ENCODE measurements around the gene EBF3.

EBF3 gene

DNA sequence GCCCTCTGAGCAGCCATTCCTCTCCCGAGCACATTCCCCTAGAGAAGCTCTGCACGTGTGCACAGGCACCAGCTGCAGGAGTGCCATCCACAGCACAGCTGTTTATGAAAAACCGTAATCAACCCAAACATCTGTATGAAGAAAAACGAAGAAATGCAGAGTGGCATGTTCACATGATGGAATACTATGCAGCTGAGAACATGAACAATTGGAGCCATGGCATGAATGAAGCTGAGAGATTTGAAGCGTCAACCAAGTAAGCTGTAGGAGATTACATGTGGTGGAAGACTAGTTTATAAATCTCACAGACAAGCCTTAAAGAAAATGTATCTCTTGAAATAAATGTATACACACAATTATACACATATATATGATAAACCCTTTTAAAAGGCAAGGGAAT, 176.5 kb downstream of the EBF3 start:
- no peak for DNase-seq

DNA sequence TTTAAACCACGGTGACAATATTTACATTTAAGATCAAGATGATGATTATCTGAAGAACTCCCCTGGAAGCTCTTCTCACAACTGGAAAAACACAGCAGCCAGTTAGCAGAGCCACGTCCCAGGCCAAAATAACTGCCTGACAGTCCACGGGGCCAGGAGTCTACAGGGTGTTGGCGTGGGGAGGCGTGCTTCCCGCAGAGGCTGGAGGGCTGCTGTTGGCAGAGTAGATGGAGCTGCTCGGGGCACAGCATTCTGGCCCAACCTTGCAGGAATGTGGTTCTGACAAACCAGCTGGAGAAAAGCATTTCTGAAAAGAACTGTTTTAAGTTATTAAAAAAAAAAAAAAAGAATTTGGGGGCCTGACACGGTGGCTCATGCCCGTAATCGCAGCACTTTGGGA, 177.9 kb downstream of the EBF3 start:
- DNase-seq, result no peak

DNA sequence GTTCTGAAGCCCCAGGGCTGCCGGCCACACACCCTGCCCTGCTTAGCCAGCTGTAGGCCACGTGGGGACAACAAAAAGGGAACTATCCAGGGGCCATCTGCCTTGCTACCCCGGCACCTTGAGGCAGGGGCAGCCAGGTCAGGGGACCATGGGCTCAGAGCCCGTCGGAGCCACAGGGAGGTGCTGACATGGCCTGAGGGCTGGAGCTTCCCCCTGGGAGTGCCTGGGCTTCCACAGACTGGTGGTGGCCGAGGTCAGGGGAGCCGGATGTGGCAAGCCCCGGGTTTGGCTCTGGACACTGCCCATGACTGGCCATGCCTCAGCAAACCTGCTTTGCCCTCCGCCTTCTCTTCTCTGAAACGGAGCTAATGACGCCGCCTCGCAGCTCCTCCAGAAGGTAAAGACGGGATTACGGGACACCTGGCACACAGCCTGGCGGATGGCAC, 178.5 kb downstream of the EBF3 start:
- no peak for DNase-seq
